ENCODE data around the gene TBC1D17.

The TBC1D17 gene

GRCh38 chr19:49881672-49882394, 4.3 kb downstream of the TBC1D17 start:
- TF ChIP-seq SNAI2 (CRISPR knock-in tag; IDR thresholded peaks at IDR 0.05): no peak
- no peak for ATAC-seq

GRCh38 chr19:49882643-49883042, 5.1 kb downstream of the TBC1D17 start:
- ATAC-seq: no peak
- TF ChIP-seq ZFP30 (CRISPR knock-in tag; IDR thresholded peaks at IDR 0.05) (no peak), CSRNP3 (CRISPR knock-in tag; IDR thresholded peaks at IDR 0.05) (no peak), PATZ1 (CRISPR knock-in tag; IDR thresholded peaks at IDR 0.05; ENCODE audit: borderline replicate concordance) (no peak), BACH2 (CRISPR knock-in tag; IDR thresholded peaks at IDR 0.05; ENCODE audit: borderline replicate concordance) (no peak), SNAI2 (CRISPR knock-in tag; IDR thresholded peaks at IDR 0.05) (no peak), ZC3H10 (CRISPR knock-in tag; IDR thresholded peaks at IDR 0.05) (no peak), ESRRG (CRISPR knock-in tag; IDR thresholded peaks at IDR 0.05) (no peak), ZNF565 (CRISPR knock-in tag; conservative IDR thresholded peaks at IDR 0.05; ENCODE audit: low read depth) (no peak), TOX (CRISPR knock-in tag; IDR thresholded peaks at IDR 0.05; ENCODE audit: borderline replicate concordance) (no peak), POU6F1 (CRISPR knock-in tag; IDR thresholded peaks at IDR 0.05; ENCODE audit: borderline replicate concordance, low read depth) (no peak), ZNF70 (CRISPR knock-in tag; IDR thresholded peaks at IDR 0.05) (no peak), OSR1 (CRISPR knock-in tag; IDR thresholded peaks at IDR 0.05) (no peak), ZFP3 (CRISPR knock-in tag; IDR thresholded peaks at IDR 0.05) (no peak), GLIS3 (CRISPR knock-in tag; IDR thresholded peaks at IDR 0.05) (no peak), PPARA (CRISPR knock-in tag; IDR thresholded peaks at IDR 0.05; ENCODE audit: borderline replicate concordance) (no peak), ZNF8 (CRISPR knock-in tag; IDR thresholded peaks at IDR 0.05) (no peak), CSDC2 (CRISPR knock-in tag; IDR thresholded peaks at IDR 0.05) (no peak), CREB5 (CRISPR knock-in tag; IDR thresholded peaks at IDR 0.05; ENCODE audit: low read depth) (no peak)

GRCh38 chr19:49883094-49883493, 5.6 kb downstream of the TBC1D17 start:
- no peak for ATAC-seq
- TF ChIP-seq ZNF565 (CRISPR knock-in tag; conservative IDR thresholded peaks at IDR 0.05; ENCODE audit: low read depth) (no peak), ZNF8 (CRISPR knock-in tag; IDR thresholded peaks at IDR 0.05) (no peak)

- ATAC-seq: no peak
- TF ChIP-seq ZC3H10 (CRISPR knock-in tag; IDR thresholded peaks at IDR 0.05) (no peak), TSHZ2 (CRISPR knock-in tag; IDR thresholded peaks at IDR 0.05) (no peak)
These were observed 6.6 kb downstream of the TBC1D17 start for GRCh38 chr19:49884109-49884508.

Data from SK-N-SH treated with all-trans-retinoic acid at 6 μM for 48 hours (cell line).